Neural cell (in vitro differentiated cells): ENCODE results near the gene IFT81. TPM values are rescaled to one million over a fixed set of nuclear protein-coding genes. Genes with fewer than 3 reads are reported as not detected.
A peak's percentile ranks its signal among the peaks of the same experiment; 100 is the strongest.

Source experiments
- H2AFZ ChIP-seq: fragments of 200-600, 300-800 bp; sonication (generic), shearing (Covaris generic); 2 replicates; pipeline ENCODE4 v1.6.0; 2014; ENCODE audit warnings: low read depth, mild to moderate bottlenecking, antibody characterized with exemption, low read length, moderate library complexity
- H3F3A ChIP-seq: fragments of 200-600 bp; shearing (Covaris generic); 2 replicates; pipeline ENCODE4 v1.6.1; 2016; ENCODE audit warnings: mild to moderate bottlenecking, moderate library complexity, mixed read lengths, antibody characterized with exemption, low read length; ENCODE audit not compliant: insufficient read depth, poor library complexity, severe bottlenecking
- H3K27ac ChIP-seq: fragments of 200-600, 300-800 bp; sonication (generic), shearing (Covaris generic); 2 replicates; pipeline ENCODE4 v1.5.1; 2014; ENCODE audit warnings: mild to moderate bottlenecking, low read length, moderate library complexity
- H3K27me3 ChIP-seq: fragments of 300-800, 200-600 bp; sonication (generic), shearing (Covaris generic); 2 replicates; pipeline ENCODE4 v1.6.0; 2014; ENCODE audit warnings: mild to moderate bottlenecking, low read depth, low read length, moderate library complexity; ENCODE audit not compliant: insufficient read depth
- H3K36me3 ChIP-seq: fragments of 300-800, 200-600 bp; sonication (generic), shearing (Covaris generic); 2 replicates; pipeline ENCODE4 v1.5.1; 2014; ENCODE audit warnings: mild to moderate bottlenecking, antibody characterized with exemption, low read length, moderate library complexity; ENCODE audit not compliant: insufficient read depth
- H3K4me2 ChIP-seq: fragments of 300-800, 200-600 bp; sonication (generic), shearing (Covaris generic); 2 replicates; pipeline ENCODE4 v1.6.0; 2014; ENCODE audit warnings: mild to moderate bottlenecking, low read length
- H3K4me3 ChIP-seq: fragments of 300-800, 200-600 bp; sonication (generic), shearing (Covaris generic); 2 replicates; pipeline ENCODE4 v1.5.1; 2014; ENCODE audit warnings: mild to moderate bottlenecking, low read length, moderate library complexity
- H3K79me2 ChIP-seq: fragments of 200-600 bp; shearing (Covaris generic); replicated peaks from 2 replicates; pipeline ENCODE4 v1.6.0; 2014; ENCODE audit warnings: mild to moderate bottlenecking, low read length, moderate library complexity; ENCODE audit not compliant: insufficient read depth
- H3K9ac ChIP-seq: fragments of 300-800, 200-600 bp; sonication (generic), shearing (Covaris generic); 2 replicates; pipeline ENCODE4 v1.6.1; 2016; ENCODE audit warnings: mild to moderate bottlenecking, low read length, mixed read lengths
- H3K9me2 ChIP-seq: fragments of 200-600 bp; shearing (Covaris generic); 2 replicates; pipeline ENCODE4 v1.6.1; 2016; ENCODE audit warnings: mild to moderate bottlenecking, low read length, mixed read lengths; ENCODE audit not compliant: insufficient read depth
- H3K9me3 ChIP-seq: fragments of 200-600, 300-800 bp; sonication (generic), shearing (Covaris generic); 2 replicates; pipeline ENCODE4 v1.6.1; 2016; ENCODE audit warnings: mild to moderate bottlenecking, mixed run types, low read length, moderate library complexity, mixed read lengths
- H4K20me1 ChIP-seq: fragments of 200-600 bp; shearing (Covaris generic); 2 replicates; pipeline ENCODE4 v1.6.1; 2016; ENCODE audit warnings: mild to moderate bottlenecking, mixed run types; ENCODE audit not compliant: insufficient read depth
- CTCF ChIP-seq: fragments of 450-650 bp; IDR thresholded peaks from 2 replicates; pipeline ENCODE4 v1.5.1; 2014; ENCODE audit warnings: antibody characterized with exemption, mild to moderate bottlenecking, moderate library complexity; ENCODE audit not compliant: poor library complexity, severe bottlenecking
- EP300 ChIP-seq: fragments of 450-650 bp; conservative IDR thresholded peaks from 2 replicates; pipeline ENCODE4 v1.6.1; 2014; ENCODE audit warnings: antibody characterized with exemption, mild to moderate bottlenecking, moderate library complexity; ENCODE audit not compliant: poor library complexity, severe bottlenecking
- EZH2 ChIP-seq: fragments of 200-600, 300-800 bp; shearing (Covaris generic), sonication (generic); IDR thresholded peaks from 2 replicates; pipeline ENCODE4 v1.6.1; 2014; ENCODE audit warnings: antibody characterized with exemption, low read length, borderline replicate concordance, mild to moderate bottlenecking; ENCODE audit not compliant: insufficient read depth, poor library complexity, severe bottlenecking
- MXI1 ChIP-seq: fragments of 450-650 bp; conservative IDR thresholded peaks from 2 replicates; pipeline ENCODE4 v1.6.1; 2014; ENCODE audit warnings: antibody characterized with exemption, mild to moderate bottlenecking; ENCODE audit not compliant: poor library complexity, severe bottlenecking
- POLR2AphosphoS5 ChIP-seq: IDR thresholded peaks from 2 replicates; pipeline ENCODE4 v1.6.1; 2012
- RAD21 ChIP-seq: fragments of 450-650 bp; conservative IDR thresholded peaks from 2 replicates; pipeline ENCODE4 v1.6.1; 2014; ENCODE audit warnings: antibody characterized with exemption, mild to moderate bottlenecking, moderate library complexity
- REST ChIP-seq: IDR thresholded peaks from 2 replicates; pipeline ENCODE4 v1.6.1; 2012; ENCODE audit warnings: borderline replicate concordance
- SMC3 ChIP-seq: fragments of 450-650 bp; conservative IDR thresholded peaks from 2 replicates; pipeline ENCODE4 v1.6.1; 2014; ENCODE audit warnings: antibody characterized with exemption, mild to moderate bottlenecking, moderate library complexity; ENCODE audit not compliant: poor library complexity
- TAF1 ChIP-seq: IDR thresholded peaks from 2 replicates; pipeline ENCODE4 v1.6.1; 2012; ENCODE audit warnings: low read depth
- polyA plus RNA-seq: library from polyadenylated mRNA; depleted of rRNA; stranded (reverse); fragments of >200 nt; gene quantifications from 2 replicates; pipeline ENCODE4 v1.2.3, GENCODE V29; 2014

Gene IFT81
- polyA plus RNA-seq, 1 donor from 2014 or later: 120 TPM

- Histone ChIP-seq H3K9me2 (no peaks in the 10 kb centered on the region), H3F3A (no peaks in the 10 kb centered on the region), H3K9ac (no peak overlapping the region), H3K79me2 (no peaks in the 10 kb centered on the region), H3K27me3 (no peaks in the 10 kb centered on the region), H3K9me3 (no peaks in the 10 kb centered on the region), H4K20me1 (no peaks in the 10 kb centered on the region), H3K36me3 (no peaks in the 10 kb centered on the region), H3K27ac (no peak overlapping the region), H3K4me2 (no peak overlapping the region), H3K4me3 (no peak overlapping the region), H2AFZ (no peak overlapping the region)
- no peak for TF ChIP-seq SMC3
Measured at GRCh38 chr12:110171636-110172035, 47.5 kb downstream of the IFT81 start.

GRCh38 chr12:110174373-110174996 is 50.3 kb downstream of the IFT81 start:
- Histone ChIP-seq H4K20me1 (no peaks in the 10 kb centered on the region), H2AFZ (no peak overlapping the region), H3K27ac (peak overlapping the region; percentile 20), H3K4me2 (no peak overlapping the region), H3F3A (no peaks in the 10 kb centered on the region), H3K9me3 (no peaks in the 10 kb centered on the region), H3K9ac (no peak overlapping the region), H3K36me3 (no peaks in the 10 kb centered on the region), H3K27me3 (no peaks in the 10 kb centered on the region), H3K4me3 (no peak overlapping the region), H3K79me2 (no peaks in the 10 kb centered on the region), H3K9me2 (no peaks in the 10 kb centered on the region)
- TF ChIP-seq POLR2AphosphoS5 (no peak), TAF1 (no peak), EP300 (no peak), SMC3 (no peak), REST (no peak)

- no peak for TF ChIP-seq REST
- TF ChIP-seq RAD21: no peak
- no peak for TF ChIP-seq TAF1
- no peak for TF ChIP-seq CTCF
- TF ChIP-seq EP300: no peak
- TF ChIP-seq MXI1: no peak
- TF ChIP-seq POLR2AphosphoS5: no peak
- TF ChIP-seq SMC3: no peak
- no peak for TF ChIP-seq EZH2
- Histone ChIP-seq H3K4me3 (no peak overlapping the region), H2AFZ (no peak overlapping the region)
Measured at GRCh38 chr12:110175201-110175600, 51.0 kb downstream of the IFT81 start.

More at GRCh38 chr12:110175201-110175600, 51.0 kb downstream of the IFT81 start:
- no peaks in the 10 kb centered on the region for H4K20me1 ChIP-seq
- H3K36me3 ChIP-seq: no peaks in the 10 kb centered on the region
- no peak overlapping the region for H3K9ac ChIP-seq
- H3K79me2 ChIP-seq: no peaks in the 10 kb centered on the region
- H3K9me2 ChIP-seq: no peaks in the 10 kb centered on the region
- H3K9me3 ChIP-seq: no peaks in the 10 kb centered on the region
- H3K4me2 ChIP-seq: no peak overlapping the region
- H3K27me3 ChIP-seq: no peaks in the 10 kb centered on the region
- H3K27ac ChIP-seq: peak overlapping the region; percentile 20
- no peaks in the 10 kb centered on the region for H3F3A ChIP-seq
